Spleen (tissue), 11 donors: Measurements from ENCODE around the gene TMEM198. TPM values are rescaled to one million over a fixed set of nuclear protein-coding genes. Genes with fewer than 3 reads are reported as not detected.
A peak's percentile ranks its signal among the peaks of the same experiment; 100 is the strongest.

Source experiments
- DNase-seq: peaks from one replicate; pipeline ENCODE4 v3.0.0-alpha.2; 2020
- H3K27ac ChIP-seq, 8 donors: fragments of 200-600 bp; sonication (generic) in 7 of 8; 1 replicate in 4 of 8; 2 replicates in 4 of 8; pipeline versions ENCODE4 v1.5.0 to v1.8.0; 2016 to 2021; ENCODE audit warnings: inconsistent platforms in 4 of 8, mild to moderate bottlenecking in 4 of 8, moderate library complexity in 1 of 8
- H3K27me3 ChIP-seq, 7 donors: fragments of 200-600 bp; sonication (generic) in 6 of 7; replicated peaks in 1 of 7; 1 replicate in 4 of 7; 2 replicates in 3 of 7; pipeline versions ENCODE4 v1.5.0 to v1.8.0; 2016 to 2021; ENCODE audit warnings: inconsistent platforms in 3 of 7, mild to moderate bottlenecking in 1 of 7
- H3K36me3 ChIP-seq, 6 donors: fragments of 200-600 bp; sonication (generic) in 5 of 6; 1 replicate in 4 of 6; 2 replicates in 2 of 6; pipeline versions ENCODE4 v1.5.0 to v1.8.0; 2016 to 2021; ENCODE audit warnings: inconsistent platforms in 2 of 6
- H3K4me1 ChIP-seq, 6 donors: fragments of 200-600 bp; sonication (generic) in 5 of 6; 1 replicate in 3 of 6; 2 replicates in 3 of 6; pipeline versions ENCODE4 v1.5.0 to v1.8.0; 2016 to 2021; ENCODE audit warnings: inconsistent platforms in 3 of 6
- H3K4me3 ChIP-seq, 8 donors: fragments of 200-600 bp; sonication (generic) in 7 of 8; 1 replicate in 4 of 8; 2 replicates in 4 of 8; pipeline versions ENCODE4 v1.5.0 to v1.8.0; 2016 to 2021; ENCODE audit warnings: inconsistent platforms in 4 of 8, mild to moderate bottlenecking in 4 of 8, moderate library complexity in 2 of 8
- H3K9me3 ChIP-seq, 8 donors: fragments of 200-600 bp; sonication (generic) in 7 of 8; 1 replicate in 4 of 8; 2 replicates in 4 of 8; pipeline versions ENCODE4 v1.5.0 to v1.8.0; 2016 to 2021; ENCODE audit warnings: inconsistent platforms in 4 of 8
- POLR2A ChIP-seq, 3 donors: fragments of 450-650 bp; IDR thresholded peaks; one replicate each; pipeline ENCODE4 v1.5.1; 2017; ENCODE audit warnings: antibody characterized with exemption in 3 of 3, mild to moderate bottlenecking in 1 of 3
- POLR2AphosphoS5 ChIP-seq, 3 donors: sonication (generic); formaldehyde crosslinking; IDR thresholded peaks; one replicate each; pipeline ENCODE4 v1.5.1; 2017; ENCODE audit warnings: antibody characterized with exemption in 3 of 3
- WGBS, 5 donors: extraction: QIAGEN DNeasy Blood & Tissue Kit in 3 of 5; methylation state at CpG; one replicate each; pipeline versions ENCODE4 v1.1.5 to v1.1.7; 2013 to 2018; 5-methylcytosine and 5-hydroxymethylcytosine counted together
- intact Hi-C: fragments of 100-400 bp; cut with DNase I; formaldehyde crosslinking; loops from one replicate; pipeline ENCODE4 v1.15.0; 2023; ENCODE audit warnings: low total_unique reads
- polyA plus RNA-seq, 3 donors: library from polyadenylated mRNA; stranded (reverse); fragments of 200-250 nt; gene quantifications; one replicate each; pipeline ENCODE4 v1.2.1, GENCODE V29; 2013
- total RNA-seq, 7 donors: library from RNA; depleted of rRNA in 3 of 7; stranded (reverse); fragments of >200 nt in 3 of 7; fragmentation: NEBNext Ultra II Directional in 4 of 7; extraction: Animal tissue kit (Norgen Biotek cat#: 25700) in 4 of 7; gene quantifications; one replicate each; pipeline versions ENCODE4 v1.1.0 to v1.2.1, GENCODE V29; 2016 to 2021
- TF ChIP-seq, protein P1 (sequence below), 11 experiments: fragments of 200-600 bp in 7 of 11; fragments of 450-650 bp in 4 of 11; sonication (generic) in 4 of 11; IDR thresholded peaks in 8 of 11; conservative IDR thresholded peaks in 3 of 11; 1 replicate in 7 of 11; 2 replicates in 4 of 11; pipeline versions ENCODE4 v1.4.0 to v1.8.0; 2016 to 2021; ENCODE audit warnings: antibody characterized with exemption in 11 of 11, inconsistent platforms in 4 of 11, mild to moderate bottlenecking in 1 of 11
- donor health status: healthy with polysubstance abuse.
- donor health status: DM: no; HTN: no; CAD: no; lungs with moderate emphysema.
- donor health status: DM: no; HTN: no; CAD: no.
- donor health status: Bipolar disorder and iron deficiency.
- donor health status: healthy.
- donor health status: DM: no; HTN: no; CAD: no.
- donor health status: DM: yes; HTN: yes; CAD: no.

The TMEM198 gene
- total and polyA plus RNA-seq, 10 donors: 0.39 to 2.8 (median 1.3) TPM

DNA sequence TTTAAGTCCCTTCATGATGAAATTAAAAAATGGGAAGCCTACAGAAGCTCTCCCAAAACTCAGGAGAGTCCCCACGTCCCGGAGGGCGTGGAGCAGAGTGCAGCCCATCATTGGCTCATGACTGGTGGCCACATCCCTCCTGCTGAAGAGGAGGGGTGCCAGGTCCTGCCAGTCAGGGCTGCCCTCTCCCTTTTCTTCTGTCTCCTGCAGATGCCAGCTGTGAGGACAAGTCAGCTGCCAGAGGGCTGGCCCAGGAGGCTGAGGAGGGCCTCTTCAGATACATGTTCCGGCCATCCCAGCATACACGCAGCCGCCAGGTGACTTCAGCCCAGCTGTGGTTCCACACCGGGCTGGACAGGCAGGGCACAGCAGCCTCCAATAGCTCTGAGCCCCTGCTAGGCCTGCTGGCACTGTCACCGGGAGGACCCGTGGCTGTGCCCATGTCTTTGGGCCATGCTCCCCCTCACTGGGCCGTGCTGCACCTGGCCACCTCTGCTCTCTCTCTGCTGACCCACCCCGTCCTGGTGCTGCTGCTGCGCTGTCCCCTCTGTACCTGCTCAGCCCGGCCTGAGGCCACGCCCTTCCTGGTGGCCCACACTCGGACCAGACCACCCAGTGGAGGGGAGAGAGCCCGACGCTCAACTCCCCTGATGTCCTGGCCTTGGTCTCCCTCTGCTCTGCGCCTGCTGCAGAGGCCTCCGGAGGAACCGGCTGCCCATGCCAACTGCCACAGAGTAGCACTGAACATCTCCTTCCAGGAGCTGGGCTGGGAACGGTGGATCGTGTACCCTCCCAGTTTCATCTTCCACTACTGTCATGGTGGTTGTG is 30.9 kb downstream of the TMEM198 start:
- H3K27ac ChIP-seq: no peak overlapping the region
- no peak overlapping the region for H3K4me3 ChIP-seq
- 79 to 91% (median 86%) methylated on average over 12 to 22 of the region's 22 CpGs for WGBS, 5 donors
- H3K4me1 ChIP-seq: peaks cover 0 to 22% (median 19%) of the 10 kb centered on the region in 6 donors
- H3K36me3 ChIP-seq: no peaks in the 10 kb centered on the region
- no peaks in the 10 kb centered on the region for H3K9me3 ChIP-seq
- intact Hi-C loops: no loop called here
- H3K27me3 ChIP-seq: peaks cover 0 to 74% (median 21%) of the 10 kb centered on the region in 7 donors
- peak; percentile 71 for DNase-seq
- TF ChIP-seq POLR2AphosphoS5 (IDR thresholded peaks at IDR 0.05): no peak
- TF ChIP-seq POLR2A (IDR thresholded peaks at IDR 0.05): no peak
- TF ChIP-seq, protein P1, sequence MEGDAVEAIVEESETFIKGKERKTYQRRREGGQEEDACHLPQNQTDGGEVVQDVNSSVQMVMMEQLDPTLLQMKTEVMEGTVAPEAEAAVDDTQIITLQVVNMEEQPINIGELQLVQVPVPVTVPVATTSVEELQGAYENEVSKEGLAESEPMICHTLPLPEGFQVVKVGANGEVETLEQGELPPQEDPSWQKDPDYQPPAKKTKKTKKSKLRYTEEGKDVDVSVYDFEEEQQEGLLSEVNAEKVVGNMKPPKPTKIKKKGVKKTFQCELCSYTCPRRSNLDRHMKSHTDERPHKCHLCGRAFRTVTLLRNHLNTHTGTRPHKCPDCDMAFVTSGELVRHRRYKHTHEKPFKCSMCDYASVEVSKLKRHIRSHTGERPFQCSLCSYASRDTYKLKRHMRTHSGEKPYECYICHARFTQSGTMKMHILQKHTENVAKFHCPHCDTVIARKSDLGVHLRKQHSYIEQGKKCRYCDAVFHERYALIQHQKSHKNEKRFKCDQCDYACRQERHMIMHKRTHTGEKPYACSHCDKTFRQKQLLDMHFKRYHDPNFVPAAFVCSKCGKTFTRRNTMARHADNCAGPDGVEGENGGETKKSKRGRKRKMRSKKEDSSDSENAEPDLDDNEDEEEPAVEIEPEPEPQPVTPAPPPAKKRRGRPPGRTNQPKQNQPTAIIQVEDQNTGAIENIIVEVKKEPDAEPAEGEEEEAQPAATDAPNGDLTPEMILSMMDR (IDR thresholded peaks at IDR 0.05 in 8 of 11, conservative IDR thresholded peaks at IDR 0.05 in 3 of 11): no peak

- no peak for DNase-seq
- H3K36me3 ChIP-seq: no peaks in the 10 kb centered on the region
- intact Hi-C loops: no loop called here
- no peak overlapping the region for H3K4me3 ChIP-seq
- 65 to 83% (median 79%) methylated on average over 5 to 6 of the region's 6 CpGs for WGBS, 5 donors
- no peak overlapping the region for H3K27ac ChIP-seq
- no peaks in the 10 kb centered on the region for H3K9me3 ChIP-seq
- TF ChIP-seq, protein P1 (IDR thresholded peaks at IDR 0.05 in 8 of 11, conservative IDR thresholded peaks at IDR 0.05 in 3 of 11): no peak
- TF ChIP-seq POLR2AphosphoS5 (IDR thresholded peaks at IDR 0.05) (no peak), POLR2A (IDR thresholded peaks at IDR 0.05) (no peak)
- peaks cover 0 to 12% (median 7%) of the 10 kb centered on the region in 6 donors for H3K4me1 ChIP-seq
- H3K27me3 ChIP-seq: peaks cover 0 to 63% (median 16%) of the 10 kb centered on the region in 7 donors
Measured at GRCh38 chr2:219575566-219576504, 32.0 kb downstream of the TMEM198 start.

DNA sequence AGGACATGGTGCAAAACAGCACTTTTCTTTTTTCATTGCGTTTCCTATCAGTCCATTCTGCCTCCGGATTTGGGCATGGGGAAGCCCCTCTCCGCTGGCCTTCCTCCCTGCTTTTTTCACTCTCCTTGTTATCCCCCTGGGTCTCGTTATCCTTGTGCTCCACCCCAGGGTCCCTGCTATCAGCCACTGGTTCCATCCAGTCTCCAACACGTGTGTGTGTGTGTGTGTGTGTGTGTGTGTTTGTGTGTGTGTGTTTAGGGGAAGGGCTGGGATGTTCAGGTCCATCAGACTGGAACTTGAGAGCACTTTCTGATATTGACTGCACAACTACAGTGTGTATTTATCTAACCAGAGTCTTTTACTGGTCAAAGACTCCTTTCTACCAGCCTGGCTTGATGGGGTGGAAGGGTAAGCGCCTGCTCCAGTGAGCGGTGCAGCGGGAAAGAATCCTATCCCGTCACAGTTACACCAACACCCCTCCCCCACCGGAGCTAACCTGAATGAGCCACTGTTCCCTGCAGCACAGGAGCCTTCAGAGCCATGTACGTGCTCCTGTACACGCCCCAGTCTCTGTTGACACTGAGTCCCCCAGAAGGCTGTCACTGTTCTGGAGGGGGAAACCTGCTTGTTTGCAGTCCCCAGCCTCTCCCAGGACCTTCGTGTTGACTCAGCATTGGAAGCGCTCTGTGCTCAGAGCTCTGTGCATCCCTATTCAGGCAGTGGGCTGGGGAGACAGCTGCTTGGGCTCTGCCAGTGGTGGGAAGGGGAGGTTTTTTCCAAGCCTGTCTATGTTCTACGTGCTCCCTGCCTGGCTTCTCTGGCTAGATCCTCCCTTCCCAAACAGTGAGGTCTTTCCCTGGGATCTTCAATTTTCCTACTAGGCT is 32.9 kb downstream of the TMEM198 start:
- H3K4me1 ChIP-seq: peaks cover 0 to 2% (median 0%) of the 10 kb centered on the region in 6 donors
- H3K36me3 ChIP-seq: no peaks in the 10 kb centered on the region
- no peak for DNase-seq
- H3K9me3 ChIP-seq: no peaks in the 10 kb centered on the region
- intact Hi-C loops: no loop called here
- 47 to 67% (median 56%) methylated on average over 15 of the region's 15 CpGs for WGBS, 5 donors
- peaks cover 0 to 53% (median 7%) of the 10 kb centered on the region in 7 donors for H3K27me3 ChIP-seq
- no peak overlapping the region for H3K27ac ChIP-seq
- TF ChIP-seq, protein P1 (IDR thresholded peaks at IDR 0.05 in 8 of 11, conservative IDR thresholded peaks at IDR 0.05 in 3 of 11): no peak
- TF ChIP-seq POLR2AphosphoS5 (IDR thresholded peaks at IDR 0.05) (no peak), POLR2A (IDR thresholded peaks at IDR 0.05) (no peak)
- H3K4me3 ChIP-seq: no peak overlapping the region
